SH-SY5Y (cell line): ENCODE measurements around the gene GGT7.

Experiments used
- GATA2 ChIP-seq: IDR thresholded peaks from 2 replicates; pipeline ENCODE4 v1.6.1; 2011; ENCODE audit warnings: mild to moderate bottlenecking, low read depth, low read length
- GATA3 ChIP-seq: IDR thresholded peaks from 2 replicates; pipeline ENCODE4 v1.6.1; 2011; ENCODE audit warnings: low read depth, mild to moderate bottlenecking, low read length, moderate library complexity

DNA sequence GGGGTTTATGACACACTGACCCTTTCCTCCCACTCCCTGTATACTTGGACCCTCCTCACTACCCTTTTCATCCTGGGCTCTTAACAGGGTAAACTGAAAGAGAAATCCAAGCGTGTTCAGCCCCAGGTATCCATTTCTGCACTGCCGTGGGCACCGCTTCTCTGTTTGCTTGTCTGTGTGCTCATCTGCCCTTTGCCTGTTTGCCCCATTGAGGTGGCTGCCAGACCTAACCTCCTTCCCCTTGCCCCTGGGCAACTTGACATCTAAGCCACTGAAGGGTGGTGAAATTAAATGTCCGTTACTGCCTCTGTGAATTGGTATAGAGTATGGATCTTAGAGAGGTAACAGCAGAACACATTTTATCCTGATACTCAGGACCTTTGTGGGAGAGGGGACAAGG lies 42.5 kb upstream of the GGT7 start:
- TF ChIP-seq GATA2 (no peak), GATA3 (no peak)
